Spleen (tissue), 11 donors: ENCODE measurements around the gene VANGL2. TPM values are rescaled to one million over a fixed set of nuclear protein-coding genes. Genes with fewer than 3 reads are reported as not detected.

Experiments used
- DNase-seq: peaks from one replicate; pipeline ENCODE4 v3.0.0-alpha.2; 2020
- H3K27ac ChIP-seq, 8 donors: fragments of 200-600 bp; sonication (generic) in 7 of 8; 1 replicate in 4 of 8; 2 replicates in 4 of 8; pipeline versions ENCODE4 v1.5.0 to v1.8.0; 2016 to 2021; ENCODE audit warnings: inconsistent platforms in 4 of 8, mild to moderate bottlenecking in 4 of 8, moderate library complexity in 1 of 8
- H3K27me3 ChIP-seq, 7 donors: fragments of 200-600 bp; sonication (generic) in 6 of 7; replicated peaks in 1 of 7; 1 replicate in 4 of 7; 2 replicates in 3 of 7; pipeline versions ENCODE4 v1.5.0 to v1.8.0; 2016 to 2021; ENCODE audit warnings: inconsistent platforms in 3 of 7, mild to moderate bottlenecking in 1 of 7
- H3K36me3 ChIP-seq, 6 donors: fragments of 200-600 bp; sonication (generic) in 5 of 6; 1 replicate in 4 of 6; 2 replicates in 2 of 6; pipeline versions ENCODE4 v1.5.0 to v1.8.0; 2016 to 2021; ENCODE audit warnings: inconsistent platforms in 2 of 6
- H3K4me1 ChIP-seq, 6 donors: fragments of 200-600 bp; sonication (generic) in 5 of 6; 1 replicate in 3 of 6; 2 replicates in 3 of 6; pipeline versions ENCODE4 v1.5.0 to v1.8.0; 2016 to 2021; ENCODE audit warnings: inconsistent platforms in 3 of 6
- H3K4me3 ChIP-seq, 8 donors: fragments of 200-600 bp; sonication (generic) in 7 of 8; 1 replicate in 4 of 8; 2 replicates in 4 of 8; pipeline versions ENCODE4 v1.5.0 to v1.8.0; 2016 to 2021; ENCODE audit warnings: inconsistent platforms in 4 of 8, mild to moderate bottlenecking in 4 of 8, moderate library complexity in 2 of 8
- H3K9me3 ChIP-seq, 8 donors: fragments of 200-600 bp; sonication (generic) in 7 of 8; 1 replicate in 4 of 8; 2 replicates in 4 of 8; pipeline versions ENCODE4 v1.5.0 to v1.8.0; 2016 to 2021; ENCODE audit warnings: inconsistent platforms in 4 of 8
- CTCF ChIP-seq, 11 experiments: fragments of 200-600 bp in 7 of 11; fragments of 450-650 bp in 4 of 11; sonication (generic) in 4 of 11; IDR thresholded peaks in 8 of 11; conservative IDR thresholded peaks in 3 of 11; 1 replicate in 7 of 11; 2 replicates in 4 of 11; pipeline versions ENCODE4 v1.4.0 to v1.8.0; 2016 to 2021; ENCODE audit warnings: antibody characterized with exemption in 11 of 11, inconsistent platforms in 4 of 11, mild to moderate bottlenecking in 1 of 11
- POLR2A ChIP-seq, 3 donors: fragments of 450-650 bp; IDR thresholded peaks; one replicate each; pipeline ENCODE4 v1.5.1; 2017; ENCODE audit warnings: antibody characterized with exemption in 3 of 3, mild to moderate bottlenecking in 1 of 3
- POLR2AphosphoS5 ChIP-seq, 3 donors: sonication (generic); formaldehyde crosslinking; IDR thresholded peaks; one replicate each; pipeline ENCODE4 v1.5.1; 2017; ENCODE audit warnings: antibody characterized with exemption in 3 of 3
- WGBS, 5 donors: extraction: QIAGEN DNeasy Blood & Tissue Kit in 3 of 5; methylation state at CpG; one replicate each; pipeline versions ENCODE4 v1.1.5 to v1.1.7; 2013 to 2018; 5-methylcytosine and 5-hydroxymethylcytosine counted together
- intact Hi-C: fragments of 100-400 bp; cut with DNase I; formaldehyde crosslinking; loops from one replicate; pipeline ENCODE4 v1.15.0; 2023; ENCODE audit warnings: low total_unique reads
- polyA plus RNA-seq, 3 donors: library from polyadenylated mRNA; stranded (reverse); fragments of 200-250 nt; gene quantifications; one replicate each; pipeline ENCODE4 v1.2.1, GENCODE V29; 2013
- total RNA-seq, 7 donors: library from RNA; depleted of rRNA in 3 of 7; stranded (reverse); fragments of >200 nt in 3 of 7; fragmentation: NEBNext Ultra II Directional in 4 of 7; extraction: Animal tissue kit (Norgen Biotek cat#: 25700) in 4 of 7; gene quantifications; one replicate each; pipeline versions ENCODE4 v1.1.0 to v1.2.1, GENCODE V29; 2016 to 2021
- donor health status: healthy with polysubstance abuse.
- donor health status: DM: no; HTN: no; CAD: no; lungs with moderate emphysema.
- donor health status: DM: no; HTN: no; CAD: no.
- donor health status: Bipolar disorder and iron deficiency.
- donor health status: healthy.
- donor health status: DM: no; HTN: no; CAD: no.
- donor health status: DM: yes; HTN: yes; CAD: no.

Gene VANGL2
- total and polyA plus RNA-seq, 10 donors, result 0.65 to 7.7 (median 2.0) TPM

DNA sequence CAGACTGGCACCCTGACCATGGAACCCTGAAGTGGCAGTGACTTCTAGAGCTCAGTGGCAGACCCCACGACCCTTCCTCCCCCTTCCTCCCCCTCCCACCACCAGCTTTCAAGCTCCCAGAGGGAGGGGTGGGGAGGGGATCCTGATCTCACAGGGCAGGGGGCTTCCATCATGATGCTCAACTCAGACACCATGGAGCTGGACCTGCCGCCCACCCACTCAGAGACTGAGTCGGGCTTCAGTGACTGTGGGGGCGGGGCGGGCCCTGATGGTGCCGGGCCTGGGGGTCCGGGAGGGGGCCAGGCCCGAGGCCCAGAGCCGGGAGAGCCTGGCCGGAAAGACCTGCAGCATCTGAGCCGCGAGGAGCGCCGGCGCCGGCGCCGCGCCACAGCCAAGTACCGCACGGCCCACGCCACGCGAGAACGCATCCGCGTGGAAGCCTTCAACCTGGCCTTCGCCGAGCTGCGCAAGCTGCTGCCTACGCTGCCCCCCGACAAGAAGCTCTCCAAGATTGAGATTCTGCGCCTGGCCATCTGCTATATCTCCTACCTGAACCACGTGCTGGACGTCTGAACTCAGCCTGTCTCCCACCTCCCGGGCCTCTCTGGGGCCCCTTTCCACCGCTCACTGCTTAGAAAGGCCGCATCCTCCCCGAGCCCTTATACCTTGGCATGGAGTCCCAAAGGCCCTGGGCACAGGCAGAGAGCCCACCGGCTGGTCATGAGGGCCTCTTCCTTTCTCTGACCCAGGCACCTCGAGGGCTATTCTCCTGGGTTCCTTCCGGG, 29.6 kb upstream of the VANGL2 start:
- H3K27ac ChIP-seq, result no peak overlapping the region
- H3K36me3 ChIP-seq, result no peaks in the 10 kb centered on the region
- no peak overlapping the region for H3K4me3 ChIP-seq
- no peak for DNase-seq
- H3K4me1 ChIP-seq, result peaks cover under 1 to 12% (median 9%) of the 10 kb centered on the region in 6 donors
- peaks cover 0 to 13% (median 0%) of the 10 kb centered on the region in 7 donors for H3K27me3 ChIP-seq
- intact Hi-C loops, result no loop called here
- no peaks in the 10 kb centered on the region for H3K9me3 ChIP-seq
- 79 to 86% (median 82%) methylated on average over 20 to 42 of the region's 42 CpGs for WGBS, 5 donors
- TF ChIP-seq POLR2A (IDR thresholded peaks at IDR 0.05), result no peak
- no peak for TF ChIP-seq POLR2AphosphoS5 (IDR thresholded peaks at IDR 0.05)
- no peak for TF ChIP-seq CTCF (IDR thresholded peaks at IDR 0.05 in 8 of 11, conservative IDR thresholded peaks at IDR 0.05 in 3 of 11)

DNA sequence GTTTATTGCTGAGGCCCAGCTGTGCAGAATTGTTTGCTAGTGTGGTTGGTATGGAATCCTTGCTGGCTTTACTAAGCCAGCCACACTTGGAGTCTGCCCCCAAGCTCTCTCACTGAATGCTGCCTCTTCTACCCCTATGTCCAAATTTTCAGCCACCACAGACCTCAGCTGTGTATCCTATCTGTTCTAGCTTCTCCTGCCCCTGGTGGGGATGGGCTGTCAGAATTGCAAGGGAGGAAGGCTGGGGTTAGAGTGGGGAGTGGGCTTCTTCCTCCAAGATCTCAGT, 29.1 kb upstream of the VANGL2 start:
- Histone ChIP-seq H3K4me1 (peaks cover 6 to 17% (median 14%) of the 10 kb centered on the region in 6 donors), H3K4me3 (no peak overlapping the region), H3K9me3 (no peaks in the 10 kb centered on the region), H3K36me3 (no peaks in the 10 kb centered on the region), H3K27me3 (peaks cover 0 to 13% (median 0%) of the 10 kb centered on the region in 7 donors), H3K27ac (no peak overlapping the region)
- DNase-seq, result no peak
- TF ChIP-seq CTCF (IDR thresholded peaks at IDR 0.05 in 8 of 11, conservative IDR thresholded peaks at IDR 0.05 in 3 of 11) (no peak), POLR2A (IDR thresholded peaks at IDR 0.05) (no peak), POLR2AphosphoS5 (IDR thresholded peaks at IDR 0.05) (no peak)
- intact Hi-C loops, result no loop called here

DNA sequence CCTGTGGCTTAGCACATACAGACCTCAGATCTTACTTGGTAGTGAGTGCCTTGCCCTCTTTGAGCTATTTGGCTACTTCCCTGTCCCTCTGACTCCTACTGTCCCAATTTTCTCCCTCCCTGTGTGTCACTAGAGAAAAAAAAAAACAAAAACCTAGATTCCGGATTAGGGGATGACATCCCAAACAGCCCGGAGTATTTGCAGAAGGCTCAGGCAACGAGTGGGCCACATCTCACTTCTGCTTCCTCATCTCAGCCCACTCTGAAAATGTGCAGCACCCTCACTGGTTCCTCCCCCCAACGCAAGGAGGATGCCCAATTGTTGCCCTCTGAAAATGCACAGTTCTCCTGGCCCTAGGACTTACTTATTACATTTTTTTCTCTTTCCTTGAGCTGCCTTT, 28.6 kb upstream of the VANGL2 start:
- H3K27ac ChIP-seq, result no peak overlapping the region
- H3K27me3 ChIP-seq, result peaks cover 0 to 13% (median 0%) of the 10 kb centered on the region in 7 donors
- H3K36me3 ChIP-seq, result no peaks in the 10 kb centered on the region
- intact Hi-C loops, result no loop called here
- no peak for DNase-seq
- no peak overlapping the region for H3K4me3 ChIP-seq
- TF ChIP-seq CTCF (IDR thresholded peaks at IDR 0.05 in 8 of 11, conservative IDR thresholded peaks at IDR 0.05 in 3 of 11) (no peak), POLR2AphosphoS5 (IDR thresholded peaks at IDR 0.05) (no peak), POLR2A (IDR thresholded peaks at IDR 0.05) (no peak)
- H3K9me3 ChIP-seq, result no peaks in the 10 kb centered on the region
- peaks cover 8 to 21% (median 17%) of the 10 kb centered on the region in 6 donors for H3K4me1 ChIP-seq
- 60 to 79% (median 71%) methylated on average over 4 of the region's 4 CpGs for WGBS, 5 donors

DNA sequence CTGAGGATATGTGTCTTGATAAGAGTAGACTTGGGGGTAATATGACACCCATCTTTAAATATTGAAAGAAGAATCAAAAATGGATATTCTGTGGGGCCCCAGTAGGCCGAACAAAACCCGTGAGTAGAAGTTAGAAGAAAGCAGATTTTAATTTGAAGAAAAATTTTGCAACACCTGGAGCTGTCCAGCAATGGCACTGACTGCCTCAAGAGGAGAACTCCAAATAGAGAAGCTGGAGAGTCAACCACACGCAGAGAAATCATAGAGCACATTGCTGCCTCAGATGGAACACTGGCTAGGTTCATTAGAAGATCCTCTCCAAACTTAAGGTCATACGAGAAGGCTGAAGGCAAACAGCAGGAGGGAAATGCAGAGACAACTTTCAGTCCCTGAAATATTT, 26.7 kb upstream of the VANGL2 start:
- no peak for DNase-seq
- Histone ChIP-seq H3K36me3 (no peaks in the 10 kb centered on the region), H3K9me3 (no peaks in the 10 kb centered on the region), H3K27me3 (peaks cover 0 to 13% (median 0%) of the 10 kb centered on the region in 7 donors), H3K27ac (no peak overlapping the region), H3K4me1 (peaks cover 8 to 21% (median 17%) of the 10 kb centered on the region in 6 donors), H3K4me3 (no peak overlapping the region)
- intact Hi-C loops, result no loop called here
- 74 to 88% (median 82%) methylated on average over 4 of the region's 4 CpGs for WGBS, 5 donors
- TF ChIP-seq POLR2A (IDR thresholded peaks at IDR 0.05), result no peak
- no peak for TF ChIP-seq CTCF (IDR thresholded peaks at IDR 0.05 in 8 of 11, conservative IDR thresholded peaks at IDR 0.05 in 3 of 11)
- TF ChIP-seq POLR2AphosphoS5 (IDR thresholded peaks at IDR 0.05), result no peak
